ENCODE results near the gene MYOM1.

MYOM1 gene

DNA sequence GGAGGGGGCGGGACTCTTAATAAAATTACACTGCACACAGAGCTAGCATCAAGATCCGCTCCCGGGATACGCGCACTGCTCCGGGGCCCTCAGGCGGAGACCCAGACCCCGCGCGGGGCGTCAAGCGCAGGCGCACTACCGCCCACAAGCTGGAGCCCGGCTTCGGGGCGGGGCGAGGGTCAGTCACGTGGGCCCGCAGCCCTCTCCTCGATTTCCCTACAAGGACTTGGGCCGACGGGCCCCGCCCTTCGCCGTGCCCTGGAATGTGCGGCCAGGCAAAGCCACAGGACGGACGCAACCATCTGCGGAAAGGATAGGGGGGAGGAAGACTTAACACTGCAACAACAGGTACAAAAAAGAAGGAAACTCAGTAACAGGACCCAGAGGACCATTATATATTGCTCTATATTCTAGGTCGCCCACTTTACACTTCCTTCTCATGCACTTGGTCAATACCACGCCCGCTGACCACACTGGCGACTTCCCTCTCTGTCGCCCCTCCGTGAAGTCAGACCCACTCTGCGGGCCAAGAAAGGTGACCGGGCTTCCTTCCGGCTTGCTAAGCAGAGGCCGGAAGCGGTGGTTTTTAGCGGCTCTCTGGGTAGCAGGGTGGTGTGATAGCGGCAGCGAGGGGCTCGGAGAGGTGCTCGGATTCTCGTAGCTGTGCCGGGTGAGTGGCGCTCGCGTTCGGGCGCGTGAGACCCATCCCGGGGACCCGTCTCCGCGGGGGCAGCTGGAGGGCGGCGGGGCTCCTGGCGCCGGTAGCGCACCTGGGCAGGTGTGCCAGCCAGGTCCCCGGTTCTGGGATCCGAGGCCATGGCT is 27.7 kb upstream of the MYOM1 start, which contains the start of gene MYL12A:
TSS of gene MYL12A (plus strand) at position 562 of the 822 bp plus-strand sequence. CDS start 5,447 bp downstream, outside the sequence.
- H3K4me1 ChIP-seq (ENCODE audit: low read depth, poor library complexity, severe bottlenecking) = peaks cover 43% of the 10 kb centered on the region
- H3K4me2 ChIP-seq = peak within 1 kb of the TSS; percentile 92
- H2AFZ ChIP-seq (ENCODE audit: low read depth) = peak within 1 kb of the TSS; percentile 71
- H3K79me2 ChIP-seq (ENCODE audit: insufficient read depth, low read depth) = peaks cover 42% of the 10 kb centered on the region
- H3K36me3 ChIP-seq (ENCODE audit: insufficient read depth) = no peaks in the 10 kb centered on the region
- no peak within 1 kb of the TSS for H3K4me3 ChIP-seq (IDR thresholded peaks at IDR 0.05; ENCODE audit: insufficient read depth, low read depth, low read length)
- H4K20me1 ChIP-seq (ENCODE audit: insufficient read depth) = 0 out of 2 replicates have a peak, but pooled peaks cover 5% of the 10 kb centered on the region
- peak within 1 kb of the TSS; percentile 87 for H3K27ac ChIP-seq
- no peak for TF ChIP-seq CTCF (conservative IDR thresholded peaks at IDR 0.05; ENCODE audit: low read depth, low read length)
- H3K9ac ChIP-seq = peak within 1 kb of the TSS; percentile 79
- H3K27me3 ChIP-seq (ENCODE audit: insufficient read depth, low read depth) = no peaks in the 10 kb centered on the region

DNA sequence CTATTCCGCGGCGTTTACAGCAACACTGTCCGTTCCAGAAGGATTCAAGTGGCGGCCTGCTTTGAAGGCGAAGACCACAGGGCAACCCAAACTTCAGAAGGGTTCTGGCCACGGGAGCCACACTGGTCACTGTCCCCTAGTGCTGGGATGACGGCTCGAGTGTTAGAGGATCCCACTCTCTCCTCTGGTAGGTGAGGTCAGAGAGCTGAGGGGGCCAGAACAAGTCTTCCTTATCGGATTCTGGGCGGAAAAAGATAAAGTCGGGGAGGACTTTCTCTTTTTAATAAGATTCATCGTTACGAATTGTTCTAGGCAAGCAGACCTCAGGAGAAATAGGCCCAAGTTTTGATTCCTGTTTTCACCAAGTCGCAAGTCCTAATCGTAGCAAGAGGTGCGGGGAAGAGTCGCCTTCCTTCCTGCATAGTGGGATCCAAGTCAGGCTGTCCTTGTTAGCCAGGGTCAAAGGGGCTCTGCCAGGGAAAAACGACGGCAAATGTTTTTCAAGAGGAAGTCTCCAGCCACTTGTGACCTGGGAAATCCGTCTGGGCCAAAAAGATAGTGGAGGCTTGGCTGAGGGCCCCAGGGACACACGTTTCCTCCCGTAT is 27.0 kb upstream of the MYOM1 start:
- Histone ChIP-seq H2AFZ (ENCODE audit: low read depth) (peak overlapping the region; percentile 71), H3K27ac (peak overlapping the region; percentile 87; the same call in 1 of the 2 replicates), H3K36me3 (ENCODE audit: insufficient read depth) (no peaks in the 10 kb centered on the region), H3K27me3 (ENCODE audit: insufficient read depth, low read depth) (no peaks in the 10 kb centered on the region), H3K4me1 (ENCODE audit: low read depth, poor library complexity, severe bottlenecking) (peaks cover 37% of the 10 kb centered on the region), H3K4me2 (peak overlapping the region; percentile 92; the same call in 1 of the 2 replicates), H3K79me2 (ENCODE audit: insufficient read depth, low read depth) (peaks cover 37% of the 10 kb centered on the region), H4K20me1 (ENCODE audit: insufficient read depth) (0 out of 2 replicates have a peak, but pooled peaks cover 5% of the 10 kb centered on the region), H3K4me3 (IDR thresholded peaks at IDR 0.05; ENCODE audit: insufficient read depth, low read depth, low read length) (no peak overlapping the region), H3K9ac (peak overlapping the region; percentile 79)
- TF ChIP-seq CTCF (conservative IDR thresholded peaks at IDR 0.05; ENCODE audit: low read depth, low read length) = no peak

GRCh38 chr18:3245853-3246634 is 26.3 kb upstream of the MYOM1 start:
- Histone ChIP-seq H2AFZ (ENCODE audit: low read depth) (peak overlapping the region; percentile 44), H3K27ac (no peak overlapping the region), H3K79me2 (ENCODE audit: insufficient read depth, low read depth) (peaks cover 30% of the 10 kb centered on the region), H4K20me1 (ENCODE audit: insufficient read depth) (0 out of 2 replicates have a peak, but pooled peaks cover 5% of the 10 kb centered on the region), H3K4me3 (IDR thresholded peaks at IDR 0.05; ENCODE audit: insufficient read depth, low read depth, low read length) (no peak overlapping the region), H3K27me3 (ENCODE audit: insufficient read depth, low read depth) (no peaks in the 10 kb centered on the region), H3K9ac (no peak overlapping the region), H3K4me1 (ENCODE audit: low read depth, poor library complexity, severe bottlenecking) (peaks cover 31% of the 10 kb centered on the region), H3K4me2 (peak overlapping the region; percentile 15; the same call in 1 of the 2 replicates), H3K36me3 (ENCODE audit: insufficient read depth) (no peaks in the 10 kb centered on the region)
- peak; percentile 72 for TF ChIP-seq CTCF (conservative IDR thresholded peaks at IDR 0.05; ENCODE audit: low read depth, low read length)

GRCh38 chr18:3245185-3245564 is 25.4 kb upstream of the MYOM1 start:
- Histone ChIP-seq H3K79me2 (ENCODE audit: insufficient read depth, low read depth) (peaks cover 21% of the 10 kb centered on the region), H4K20me1 (ENCODE audit: insufficient read depth) (0 out of 2 replicates have a peak, but pooled peaks cover 5% of the 10 kb centered on the region), H3K9ac (no peak overlapping the region), H3K4me1 (ENCODE audit: low read depth, poor library complexity, severe bottlenecking) (peaks cover 22% of the 10 kb centered on the region), H3K27me3 (ENCODE audit: insufficient read depth, low read depth) (no peaks in the 10 kb centered on the region), H3K27ac (no peak overlapping the region), H3K4me3 (IDR thresholded peaks at IDR 0.05; ENCODE audit: insufficient read depth, low read depth, low read length) (no peak overlapping the region), H2AFZ (ENCODE audit: low read depth) (no peak overlapping the region), H3K4me2 (no peak overlapping the region), H3K36me3 (ENCODE audit: insufficient read depth) (no peaks in the 10 kb centered on the region)
- no peak for TF ChIP-seq CTCF (conservative IDR thresholded peaks at IDR 0.05; ENCODE audit: low read depth, low read length)

All from KMS-11 (cell line).